Right cardiac atrium (tissue), 5 donors: ENCODE results near the gene BPIFA2. TPM values are rescaled to one million over a fixed set of nuclear protein-coding genes. Genes with fewer than 3 reads are reported as not detected.

ENCODE experiments used
- ATAC-seq, 2 donors: fragments of 200-7000 bp; cut with Tn5 transposase; one replicate each; pipeline versions ENCODE4 v1.8.0 to v1.9.1; 2020; ENCODE audit warnings: moderate library complexity in 2 of 2, mild to moderate bottlenecking in 1 of 2
- DNase-seq, 3 donors: peaks; one replicate each; pipeline ENCODE4 v3.0.0-alpha.2; 2020
- H3K27ac ChIP-seq: one replicate; pipeline ENCODE4 v1.5.1; 2013; ENCODE audit warnings: mild to moderate bottlenecking, low read length, control low read depth, moderate library complexity
- H3K27me3 ChIP-seq: one replicate; pipeline ENCODE4 v1.6.1; 2013; ENCODE audit not compliant: control insufficient read depth, insufficient read depth
- H3K4me1 ChIP-seq: one replicate; pipeline ENCODE4 v1.6.1; 2013; ENCODE audit warnings: low read length; ENCODE audit not compliant: control insufficient read depth, insufficient read depth
- H3K4me3 ChIP-seq: one replicate; pipeline ENCODE4 v1.5.1; 2013; ENCODE audit warnings: low read length, control low read depth
- H3K9me3 ChIP-seq: one replicate; pipeline ENCODE4 v1.6.1; 2013; ENCODE audit warnings: low read length; ENCODE audit not compliant: control insufficient read depth
- WGBS: extraction: QIAGEN DNeasy Blood & Tissue Kit; methylation state at CpG from one replicate; pipeline ENCODE4 v1.1.7; 2013; 5-methylcytosine and 5-hydroxymethylcytosine counted together
- intact Hi-C, 4 donors: fragments of 100-400 bp; cut with DNase I; formaldehyde crosslinking; loops; one replicate each; pipeline versions ENCODE4 v1.11.0 to v1.14.0; 2022 to 2023
- polyA plus RNA-seq: library from polyadenylated mRNA; stranded (reverse); fragments of 200-250 nt; gene quantifications from one replicate; pipeline ENCODE4 v1.2.3, GENCODE V29; 2013
- total RNA-seq, 4 donors: library from RNA; stranded (reverse); fragmentation: NEBNext Ultra II Directional; extraction: Animal tissue kit (Norgen Biotek cat#: 25700); gene quantifications; one replicate each; pipeline ENCODE4 v1.2.1, GENCODE V29; 2021
- donor health status: healthy with polysubstance abuse.
- donor health status: DM: no; HTN: yes; CAD: no.
- donor health status: DM: no; HTN: no; CAD: no.
- donor health status: DM: no; HTN: yes; CAD: no; lungs with severe emphysema.
- donor health status: DM: yes; HTN: yes; CAD: no.

The BPIFA2 gene
- total and polyA plus RNA-seq, 5 donors, result not detected

DNA sequence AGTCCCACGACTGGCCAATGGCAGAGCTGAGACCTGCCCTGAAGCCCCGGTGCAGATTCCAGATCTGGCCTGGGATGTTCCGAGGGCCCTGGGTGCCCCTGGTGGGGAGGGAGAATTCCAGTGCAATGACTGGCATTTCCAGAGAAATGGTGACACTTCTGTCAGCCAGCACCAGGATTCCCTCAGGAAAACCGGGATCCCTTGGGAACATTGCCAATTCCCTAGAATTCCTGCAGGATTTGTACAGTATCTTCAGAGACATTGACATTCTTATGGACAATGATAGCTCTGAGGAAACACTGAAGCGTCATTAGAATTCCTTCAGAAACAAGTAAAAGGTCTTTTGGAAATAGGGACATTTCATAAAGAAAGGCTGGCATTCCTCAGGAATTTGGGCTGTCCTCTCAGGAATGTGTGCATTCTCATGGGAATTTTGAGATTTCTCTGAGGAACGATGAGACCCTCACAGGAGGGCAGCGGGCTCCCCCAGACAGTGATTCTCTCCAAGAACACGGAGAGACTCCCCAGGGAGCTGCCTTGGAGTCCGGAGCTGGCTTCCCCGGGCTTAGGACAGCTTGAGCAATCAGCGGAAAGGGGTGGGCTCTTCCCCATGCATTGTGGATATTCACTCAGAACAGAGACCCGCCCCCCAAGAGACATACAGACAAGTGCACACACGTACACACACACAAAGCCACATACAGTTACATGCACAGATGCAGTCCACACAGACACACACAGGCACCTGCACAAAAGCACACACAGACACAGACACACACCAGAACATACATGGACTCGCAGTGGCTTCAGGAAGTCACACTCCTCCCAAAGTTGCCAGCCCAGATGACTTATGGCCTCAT, 35.2 kb upstream of the BPIFA2 start:
- no peak overlapping the region for H3K27ac ChIP-seq
- no peaks in the 10 kb centered on the region for H3K27me3 ChIP-seq
- no peaks in the 10 kb centered on the region for H3K9me3 ChIP-seq
- DNase-seq, result peak in 2 of 3 donors; percentile 44 to 74
- 33% methylated on average over 14 of the region's 14 CpGs for WGBS
- H3K4me3 ChIP-seq, result no peak overlapping the region
- ATAC-seq, result peak; percentile 34 to 52
- intact Hi-C loops, result no loop called here
- no peaks in the 10 kb centered on the region for H3K4me1 ChIP-seq

DNA sequence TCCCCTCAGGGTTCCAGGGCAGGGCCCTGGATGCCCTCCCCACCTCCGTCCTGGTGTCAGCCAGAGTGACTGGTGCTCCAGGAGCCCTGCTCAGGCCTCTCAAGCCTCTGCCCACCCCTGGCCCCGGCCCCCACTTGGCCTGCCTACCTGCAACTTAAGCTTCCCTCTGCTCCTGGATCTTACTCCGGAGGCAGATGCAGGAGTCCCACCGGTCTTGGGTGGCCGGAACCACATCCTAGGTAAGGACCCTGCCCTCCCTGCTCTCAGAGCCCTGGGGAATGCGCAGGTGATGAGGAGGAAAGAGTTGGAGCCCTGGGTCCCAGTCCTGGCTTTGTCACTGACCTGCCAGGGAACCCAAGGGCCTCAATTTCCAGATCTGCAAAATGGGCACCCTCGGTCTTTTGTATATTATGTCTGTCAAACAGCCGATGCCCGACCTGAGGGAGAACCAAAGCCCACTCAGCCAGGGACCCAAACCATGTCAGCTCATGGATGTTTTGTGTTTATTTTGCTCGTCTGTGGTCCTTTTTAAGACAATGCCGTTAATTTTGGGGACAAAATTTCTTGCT, 34.5 kb upstream of the BPIFA2 start:
- no peak for DNase-seq
- no peaks in the 10 kb centered on the region for H3K4me1 ChIP-seq
- no peak overlapping the region for H3K4me3 ChIP-seq
- H3K9me3 ChIP-seq, result no peaks in the 10 kb centered on the region
- ATAC-seq, result peak in 1 of 2 donors; percentile 34
- intact Hi-C loops, result no loop called here
- no peaks in the 10 kb centered on the region for H3K27me3 ChIP-seq
- 88% methylated on average over 11 of the region's 11 CpGs for WGBS
- H3K27ac ChIP-seq, result no peak overlapping the region

DNA sequence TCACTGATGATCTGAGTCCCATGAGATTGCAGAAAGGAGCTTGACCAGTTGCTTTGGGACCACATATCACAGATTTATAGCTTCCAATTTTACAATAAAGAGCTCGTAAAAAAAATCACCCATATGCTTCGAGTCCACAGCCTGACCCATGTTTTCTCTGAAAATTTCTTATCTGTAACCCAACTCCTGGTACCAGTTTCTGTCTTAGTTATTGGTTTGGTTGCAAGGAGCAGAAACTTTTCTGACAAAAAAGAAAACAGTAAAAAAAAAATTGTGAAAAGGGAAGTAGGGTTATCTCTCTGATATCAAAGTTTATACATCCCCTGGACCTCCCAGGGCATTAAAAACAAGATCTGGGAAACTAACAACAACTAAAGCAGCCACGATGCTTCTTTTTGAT, 30.8 kb upstream of the BPIFA2 start:
- Histone ChIP-seq H3K27ac (no peak overlapping the region), H3K4me1 (no peaks in the 10 kb centered on the region), H3K27me3 (no peaks in the 10 kb centered on the region), H3K4me3 (no peak overlapping the region), H3K9me3 (no peaks in the 10 kb centered on the region)
- 79% methylated on average over 3 of the region's 3 CpGs for WGBS
- ATAC-seq, result no peak
- intact Hi-C loops, result no loop called here
- DNase-seq, result no peak

DNA sequence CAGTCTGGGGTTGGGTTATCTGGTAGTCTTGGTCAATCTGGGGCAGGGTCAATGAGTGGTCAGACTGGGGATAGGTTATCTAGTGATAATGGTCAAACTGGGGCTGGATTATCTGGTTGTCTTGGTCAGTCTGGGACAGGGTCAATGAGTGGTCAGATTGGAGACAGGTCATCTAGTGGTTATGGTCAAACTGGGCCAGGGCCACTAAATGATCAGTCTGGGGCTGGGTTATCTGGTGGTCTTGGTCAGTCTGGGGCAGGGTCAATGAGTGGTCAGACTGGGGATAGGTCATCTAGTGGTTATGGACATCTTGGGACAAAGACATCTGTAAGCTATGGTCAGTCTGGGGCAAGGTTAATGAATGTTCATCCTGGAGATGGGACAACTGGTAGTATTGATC, 28.5 kb upstream of the BPIFA2 start:
- Histone ChIP-seq H3K4me1 (no peaks in the 10 kb centered on the region), H3K27ac (no peak overlapping the region), H3K27me3 (no peaks in the 10 kb centered on the region), H3K9me3 (no peaks in the 10 kb centered on the region), H3K4me3 (no peak overlapping the region)
- ATAC-seq, result no peak
- DNase-seq, result no peak
- intact Hi-C loops, result no loop called here

DNA sequence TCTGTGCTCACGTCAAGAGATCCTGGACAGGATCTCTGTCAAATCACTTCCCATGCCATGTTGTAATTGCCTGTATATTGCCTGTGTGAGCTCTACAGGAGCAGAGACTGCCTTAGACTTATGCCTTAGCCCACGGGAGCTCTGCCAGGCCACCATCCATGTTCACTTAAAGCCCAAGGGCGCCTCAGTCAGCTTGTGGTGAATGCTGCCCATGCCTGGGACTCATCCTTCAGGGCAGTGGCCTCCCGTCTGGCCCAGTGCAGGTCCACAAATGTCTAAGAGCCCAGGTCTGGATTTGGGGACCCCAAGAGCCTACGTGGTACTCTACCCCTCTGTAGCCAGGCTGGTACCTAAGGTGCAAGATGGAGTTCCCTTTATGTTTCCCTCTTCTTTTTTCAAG, 22.4 kb upstream of the BPIFA2 start:
- intact Hi-C loops, result no loop called here
- WGBS, result 70% methylated on average over 5 of the region's 5 CpGs
- no peak overlapping the region for H3K4me3 ChIP-seq
- no peaks in the 10 kb centered on the region for H3K9me3 ChIP-seq
- DNase-seq (no peak), ATAC-seq (no peak)
- H3K27ac ChIP-seq, result no peak overlapping the region
- no peaks in the 10 kb centered on the region for H3K4me1 ChIP-seq
- no peaks in the 10 kb centered on the region for H3K27me3 ChIP-seq

DNA sequence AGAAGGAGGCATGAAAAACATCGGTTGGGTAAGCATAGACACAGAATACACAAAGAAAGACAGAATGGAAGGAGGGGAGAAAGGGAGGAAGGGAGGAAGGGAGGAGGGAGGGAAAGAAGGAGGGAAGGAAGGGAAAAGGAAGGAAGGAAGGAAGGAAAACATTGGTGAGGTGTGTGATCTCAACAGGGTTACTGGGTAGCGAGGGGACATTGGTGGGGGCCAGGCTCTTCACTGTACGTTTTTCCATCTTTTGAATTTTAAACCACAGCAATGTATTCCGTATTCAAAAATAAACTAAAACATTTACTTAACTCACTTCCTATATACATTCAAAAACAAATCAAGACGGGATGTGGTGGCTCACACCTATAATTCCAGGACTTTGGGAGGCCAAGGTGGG, 20.7 kb upstream of the BPIFA2 start:
- Histone ChIP-seq H3K27me3 (no peaks in the 10 kb centered on the region), H3K27ac (no peak overlapping the region), H3K9me3 (no peaks in the 10 kb centered on the region), H3K4me3 (no peak overlapping the region), H3K4me1 (no peaks in the 10 kb centered on the region)
- ATAC-seq, result no peak
- WGBS, result 77% methylated on average over 5 of the region's 5 CpGs
- intact Hi-C loops, result no loop called here
- DNase-seq, result no peak

DNA sequence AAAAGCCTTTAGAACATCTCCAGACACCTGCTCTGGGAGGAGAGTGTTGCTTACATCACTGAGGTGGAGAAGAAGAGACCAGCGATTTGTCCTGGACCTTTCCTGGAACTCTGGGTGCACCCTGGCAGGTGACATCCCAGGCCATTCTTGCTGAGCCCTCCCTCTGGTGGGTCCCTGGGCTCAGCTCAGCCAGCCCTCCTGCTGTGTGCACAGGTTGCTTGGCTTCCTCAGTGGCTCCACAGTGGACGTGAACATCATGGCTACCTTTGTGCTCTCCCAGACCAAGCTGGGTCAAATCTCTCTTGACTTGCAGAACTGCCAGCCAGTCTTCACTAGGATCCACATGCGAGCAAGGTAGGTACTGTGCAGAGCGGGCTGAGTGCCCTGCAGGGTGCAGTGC, 19.9 kb upstream of the BPIFA2 start:
- WGBS, result 84% methylated on average over 4 of the region's 4 CpGs
- no peak for ATAC-seq
- intact Hi-C loops, result no loop called here
- H3K27ac ChIP-seq, result no peak overlapping the region
- no peak overlapping the region for H3K4me3 ChIP-seq
- H3K27me3 ChIP-seq, result no peaks in the 10 kb centered on the region
- no peaks in the 10 kb centered on the region for H3K4me1 ChIP-seq
- no peak for DNase-seq
- no peaks in the 10 kb centered on the region for H3K9me3 ChIP-seq

DNA sequence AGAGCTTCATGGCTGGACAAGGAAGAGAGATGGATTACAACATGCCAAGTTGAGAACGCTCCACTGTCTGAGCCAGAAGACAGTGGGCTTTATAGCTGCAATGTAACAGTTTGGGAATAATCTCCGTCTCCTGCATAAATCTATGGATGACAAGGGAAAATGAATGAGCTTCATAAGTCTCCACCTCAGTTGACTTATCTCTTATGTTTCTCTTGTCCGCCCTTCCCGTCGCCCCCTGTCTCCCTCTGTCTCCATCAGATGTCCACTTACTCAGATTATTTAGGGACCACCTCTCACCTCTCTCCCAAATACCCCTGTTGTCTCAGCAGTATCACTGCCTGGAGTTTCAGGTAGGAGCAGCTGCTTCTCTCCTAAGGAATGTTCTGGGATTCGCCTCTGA, 13.7 kb upstream of the BPIFA2 start:
- H3K4me1 ChIP-seq, result no peaks in the 10 kb centered on the region
- 82% methylated on average over 6 of the region's 6 CpGs for WGBS
- ATAC-seq (no peak), DNase-seq (no peak)
- H3K27ac ChIP-seq, result no peak overlapping the region
- intact Hi-C loops, result no loop called here
- no peaks in the 10 kb centered on the region for H3K27me3 ChIP-seq
- H3K4me3 ChIP-seq, result no peak overlapping the region
- H3K9me3 ChIP-seq, result no peaks in the 10 kb centered on the region

DNA sequence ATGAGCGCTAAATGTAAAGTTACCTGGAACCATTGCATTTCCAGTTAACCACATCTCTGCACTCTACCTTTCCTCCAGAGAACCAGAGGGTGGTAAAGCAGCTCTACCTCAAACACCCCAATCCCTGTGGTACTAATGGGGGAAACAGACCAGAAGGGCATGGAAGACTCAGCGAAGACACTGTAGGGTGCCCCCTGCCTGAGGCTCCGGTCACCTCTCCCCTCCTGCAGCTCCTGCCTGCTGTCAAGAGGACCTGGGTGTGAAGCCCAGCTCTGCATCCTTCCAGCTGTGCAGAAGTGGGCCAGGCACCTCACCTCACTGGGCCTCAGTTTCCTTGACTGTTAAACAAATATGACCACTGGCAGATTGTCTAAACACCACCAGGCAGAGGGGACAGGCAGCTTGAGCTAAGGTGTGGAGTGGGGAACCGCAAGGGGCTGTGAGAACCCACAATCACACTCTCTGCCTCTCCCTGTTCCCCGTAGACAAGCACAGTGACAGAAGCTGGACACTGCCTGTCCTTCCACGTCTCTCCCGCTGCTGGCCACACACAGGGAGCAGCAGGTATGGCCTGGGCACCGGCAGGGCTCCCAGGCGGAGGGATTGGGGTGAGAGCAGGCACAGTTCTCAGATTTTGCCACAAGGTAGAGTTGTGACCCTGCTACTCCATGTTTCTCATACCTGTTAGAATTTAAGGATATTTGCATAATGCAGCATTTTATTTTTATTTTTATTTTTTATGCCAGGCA, 9.1 kb upstream of the BPIFA2 start:
- no peak for DNase-seq
- intact Hi-C loops, result no loop called here
- no peaks in the 10 kb centered on the region for H3K4me1 ChIP-seq
- H3K4me3 ChIP-seq, result no peak overlapping the region
- H3K27ac ChIP-seq, result no peak overlapping the region
- 76% methylated on average over 9 of the region's 9 CpGs for WGBS
- no peak for ATAC-seq
- no peaks in the 10 kb centered on the region for H3K27me3 ChIP-seq
- H3K9me3 ChIP-seq, result no peaks in the 10 kb centered on the region

DNA sequence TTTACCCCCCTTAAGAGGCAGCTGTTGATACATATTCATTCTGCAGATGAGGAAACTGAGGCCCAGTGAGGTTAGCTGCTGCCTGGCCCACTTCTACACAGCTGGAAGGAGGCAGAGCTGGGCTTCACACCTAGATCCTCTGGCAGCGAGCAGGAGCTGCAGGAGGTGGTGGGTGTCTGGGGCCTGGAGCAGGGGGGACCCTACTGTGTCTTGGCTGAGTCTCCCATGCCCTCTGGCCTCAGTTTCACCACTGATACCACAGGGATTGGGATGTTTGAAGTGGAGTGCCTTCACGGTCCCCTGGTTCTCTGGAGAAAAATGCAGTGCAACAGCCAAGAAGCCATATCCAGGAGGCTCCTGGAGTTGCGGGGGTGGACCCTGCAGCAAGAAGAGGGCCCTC, 8.2 kb upstream of the BPIFA2 start:
- 68% methylated on average over 3 of the region's 3 CpGs for WGBS
- H3K4me3 ChIP-seq, result no peak overlapping the region
- H3K4me1 ChIP-seq, result no peaks in the 10 kb centered on the region
- intact Hi-C loops, result no loop called here
- no peaks in the 10 kb centered on the region for H3K27me3 ChIP-seq
- no peak overlapping the region for H3K27ac ChIP-seq
- no peak for ATAC-seq
- no peaks in the 10 kb centered on the region for H3K9me3 ChIP-seq
- DNase-seq, result no peak

DNA sequence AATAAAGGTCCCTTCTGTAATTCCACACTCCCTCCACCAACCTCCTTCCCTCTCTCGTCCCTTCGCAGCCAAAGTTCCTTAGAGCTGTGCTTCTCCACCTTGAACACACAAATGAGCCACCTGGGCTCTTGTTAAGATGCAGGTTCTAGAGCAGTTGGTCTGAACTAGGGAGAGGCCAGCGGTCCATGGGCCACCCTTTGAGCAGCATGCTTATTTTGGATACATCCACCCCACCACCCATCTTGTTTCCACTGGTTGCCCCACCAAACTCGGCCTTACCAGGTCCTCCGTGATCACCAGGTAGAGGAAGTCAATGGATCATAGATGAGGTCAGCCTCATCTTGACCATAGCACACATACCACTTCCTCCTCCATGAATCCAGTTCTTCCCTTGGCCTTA, 7.3 kb upstream of the BPIFA2 start:
- WGBS, result 82% methylated on average over 5 of the region's 5 CpGs
- Histone ChIP-seq H3K4me3 (no peak overlapping the region), H3K9me3 (no peaks in the 10 kb centered on the region), H3K4me1 (no peaks in the 10 kb centered on the region), H3K27me3 (no peaks in the 10 kb centered on the region), H3K27ac (no peak overlapping the region)
- ATAC-seq (no peak), DNase-seq (no peak)
- intact Hi-C loops, result no loop called here
